ENCODE data around the gene DPAGT1.
A peak's percentile ranks its signal among the peaks of the same experiment; 100 is the strongest.

DPAGT1 gene

DNA sequence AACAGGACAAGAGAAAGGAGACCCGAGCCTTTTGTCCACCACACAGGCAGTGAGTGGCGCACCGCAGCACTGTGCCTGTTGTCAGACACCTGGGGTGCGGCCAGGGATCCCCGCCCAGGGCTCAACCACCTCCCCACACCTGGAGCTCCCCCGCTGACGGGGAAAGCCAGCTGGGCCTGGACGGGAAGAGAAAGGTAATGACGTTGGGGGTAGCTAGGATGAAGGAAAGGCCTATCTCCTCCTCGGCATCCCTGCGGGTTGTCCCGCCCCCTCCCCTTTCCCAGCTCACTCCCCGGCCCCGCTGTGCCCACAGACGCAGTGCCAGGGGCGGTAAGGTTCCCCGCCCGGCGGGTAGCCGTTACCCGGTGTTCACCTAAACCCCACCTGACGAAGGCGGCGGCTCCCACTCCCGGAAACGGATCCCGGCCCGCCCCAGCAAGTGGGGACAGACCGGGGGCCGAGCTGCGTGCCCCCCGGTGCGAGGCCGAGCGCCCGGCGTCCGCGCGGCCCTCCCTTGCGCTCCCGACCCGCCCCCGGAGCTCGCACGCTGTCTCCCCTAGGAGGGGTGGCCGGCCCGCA lies 45.1 kb downstream of the DPAGT1 start:
- H3K4me3 ChIP-seq (replicated peaks; ENCODE audit: low read depth, low read length) = peak overlapping the region; percentile 79
- no peak for DNase-seq (ENCODE audit: low read depth)
- TF ChIP-seq CTCF (IDR thresholded peaks at IDR 0.05; ENCODE audit: low read length, missing control alignments) = no peak

DNA sequence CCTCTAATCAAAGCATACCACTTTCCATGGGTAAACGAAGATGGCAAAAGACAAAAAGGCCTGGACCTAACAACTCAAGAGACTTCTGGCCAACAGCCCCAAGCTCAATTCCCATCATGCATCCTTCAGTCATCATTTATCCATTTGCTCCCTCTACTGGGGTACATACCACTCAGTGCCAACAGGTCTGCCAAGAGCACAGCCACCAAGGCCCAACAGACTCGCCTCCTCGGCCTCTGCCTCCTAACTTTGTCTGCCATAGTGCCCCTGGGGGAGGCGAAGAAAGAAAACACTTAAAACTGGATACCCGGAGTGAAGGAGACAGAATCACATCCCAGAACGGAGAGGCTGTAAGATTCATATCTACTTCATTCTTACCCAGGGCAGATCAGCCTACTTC lies 45.8 kb downstream of the DPAGT1 start:
- TF ChIP-seq CTCF (IDR thresholded peaks at IDR 0.05; ENCODE audit: low read length, missing control alignments) = peak; percentile 18
- peak; percentile 38 for DNase-seq (ENCODE audit: low read depth)
- H3K4me3 ChIP-seq (replicated peaks; ENCODE audit: low read depth, low read length) = peak overlapping the region; percentile 79

DNA sequence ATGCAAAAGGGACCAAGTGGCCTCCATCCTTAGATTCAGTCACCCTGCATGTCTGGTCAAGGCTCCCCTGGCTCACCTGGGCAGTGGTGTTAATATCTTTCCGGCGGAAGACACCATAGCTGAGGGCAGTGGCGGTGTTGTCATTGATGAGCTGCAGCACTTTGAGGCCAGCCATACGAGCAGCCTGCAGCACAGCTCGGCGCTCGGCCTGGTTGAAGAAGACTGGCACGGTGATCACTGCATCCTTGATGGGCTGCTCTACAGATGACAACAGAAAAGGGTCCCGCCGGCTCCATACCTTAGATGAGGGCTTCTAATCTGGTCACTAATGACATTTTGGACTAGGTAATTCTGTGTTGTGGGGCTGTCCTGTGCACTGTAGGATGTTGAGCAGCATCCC lies 47.2 kb downstream of the DPAGT1 start:
- H3K4me3 ChIP-seq (replicated peaks; ENCODE audit: low read depth, low read length) = no peak overlapping the region
- no peak for DNase-seq (ENCODE audit: low read depth)
- no peak for TF ChIP-seq CTCF (IDR thresholded peaks at IDR 0.05; ENCODE audit: low read length, missing control alignments)

- no peak overlapping the region for H3K4me3 ChIP-seq (replicated peaks; ENCODE audit: low read depth, low read length)
- DNase-seq (ENCODE audit: low read depth) = no peak
- TF ChIP-seq CTCF (IDR thresholded peaks at IDR 0.05; ENCODE audit: low read length, missing control alignments) = no peak
Measured at GRCh38 chr11:119052163-119052814, 49.4 kb downstream of the DPAGT1 start.

DNA sequence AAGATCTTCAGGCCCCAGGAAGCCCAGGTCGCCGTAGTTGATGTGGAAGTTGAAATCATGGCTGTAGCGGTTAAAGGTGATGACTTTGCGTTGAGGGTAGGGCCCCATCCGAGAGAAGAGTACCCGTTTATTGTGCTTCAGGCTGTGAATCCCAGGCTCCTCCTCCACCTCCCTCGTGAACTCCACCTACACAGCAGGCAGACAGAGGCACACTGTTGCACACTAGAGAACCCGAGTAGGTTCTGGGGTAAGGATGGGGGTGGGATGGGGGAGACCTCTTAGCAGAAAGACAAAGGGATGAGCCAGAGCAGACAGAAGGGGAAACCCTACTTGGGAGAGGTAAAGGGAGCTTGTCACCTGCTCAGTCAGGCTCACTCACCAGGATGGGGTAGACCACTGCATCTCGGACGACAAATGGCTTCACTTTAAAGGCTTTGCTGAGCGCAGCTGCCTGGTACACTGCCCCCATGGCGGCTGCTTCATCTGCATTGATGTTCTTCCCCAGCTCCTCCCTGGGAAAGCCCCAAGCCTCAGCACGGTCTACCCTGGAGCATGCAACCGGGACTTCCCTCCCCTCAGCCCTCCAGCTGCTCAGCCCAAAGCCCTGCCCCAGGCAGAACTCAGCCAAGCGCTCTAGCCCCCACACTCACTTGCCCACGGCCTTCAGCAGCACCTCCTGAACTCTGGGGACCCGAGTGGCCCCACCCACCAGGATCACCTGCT lies 50.1 kb downstream of the DPAGT1 start:
- DNase-seq (ENCODE audit: low read depth) = no peak

GRCh38 chr11:119049081-119049480 lies 52.6 kb downstream of the DPAGT1 start:
- no peak for DNase-seq (ENCODE audit: low read depth)
- H3K4me3 ChIP-seq (replicated peaks; ENCODE audit: low read depth, low read length) = no peak overlapping the region
- no peak for TF ChIP-seq CTCF (IDR thresholded peaks at IDR 0.05; ENCODE audit: low read length, missing control alignments)

More for the DNA sequence above, 50.1 kb downstream of the DPAGT1 start:
- H3K4me3 ChIP-seq (replicated peaks; ENCODE audit: low read depth, low read length) = no peak overlapping the region
- TF ChIP-seq CTCF (IDR thresholded peaks at IDR 0.05; ENCODE audit: low read length, missing control alignments) = no peak
